ENCODE measurements around the gene POLDIP2.

The POLDIP2 gene

GRCh38 chr17:28325211-28325610 is 32.1 kb downstream of the POLDIP2 start:
- POLR2A ChIA-PET, result no interaction called here
- TF ChIP-seq CTCF (IDR thresholded peaks at IDR 0.05; ENCODE audit: control extremely low read depth, extremely low read depth, low read depth, missing control alignments), result no peak
- CTCF ChIA-PET, result interaction anchor here (1.1 to 1.5 kb wide), 5 partner anchors 10 to 32 kb away, joined by 3 to 4 read pairs (median 3); partner anchors contain the start of genes IFT20, POLDIP2 and TNFAIP1
- no peak for DNase-seq (ENCODE audit: extremely low spot score)

- DNase-seq (ENCODE audit: extremely low spot score), result no peak
- TF ChIP-seq CTCF (IDR thresholded peaks at IDR 0.05; ENCODE audit: control extremely low read depth, extremely low read depth, low read depth, missing control alignments), result no peak
- ChIA-PET POLR2A (no interaction called here), CTCF (interaction anchor here (1.4 to 1.5 kb wide), 2 partner anchors 14 to 23 kb away, joined by 3 read pairs; no protein-coding TSS in a partner anchor)
Measured at GRCh38 chr17:28324781-28325180, 32.5 kb downstream of the POLDIP2 start.

GRCh38 chr17:28324267-28324745 is 33.0 kb downstream of the POLDIP2 start:
- POLR2A ChIA-PET, result no interaction called here
- CTCF ChIA-PET, result no interaction called here
- no peak for TF ChIP-seq CTCF (IDR thresholded peaks at IDR 0.05; ENCODE audit: control extremely low read depth, extremely low read depth, low read depth, missing control alignments)
- DNase-seq (ENCODE audit: extremely low spot score), result no peak

- no peak for DNase-seq (ENCODE audit: extremely low spot score)
- ChIA-PET CTCF (interaction anchor here (1.1 to 3.5 kb wide), 6 partner anchors 9 to 427 kb away, joined by 3 to 16 read pairs (median 5); partner anchors contain the start of genes IFT20, LYRM9 and TNFAIP1), POLR2A (no interaction called here)
- no peak for TF ChIP-seq CTCF (IDR thresholded peaks at IDR 0.05; ENCODE audit: control extremely low read depth, extremely low read depth, low read depth, missing control alignments)
Measured at GRCh38 chr17:28320215-28321061, 36.9 kb downstream of the POLDIP2 start.

- no peak for DNase-seq (ENCODE audit: extremely low spot score)
- ChIA-PET CTCF (interaction anchor here (1.2 to 3.5 kb wide), 5 partner anchors 10 to 426 kb away, joined by 3 to 16 read pairs (median 7); partner anchors contain the start of genes IFT20, LYRM9 and TNFAIP1), POLR2A (no interaction called here)
- TF ChIP-seq CTCF (IDR thresholded peaks at IDR 0.05; ENCODE audit: control extremely low read depth, extremely low read depth, low read depth, missing control alignments), result no peak
Measured at GRCh38 chr17:28319598-28319935, 37.8 kb downstream of the POLDIP2 start.

- DNase-seq (ENCODE audit: extremely low spot score), result peak; percentile 98
- CTCF ChIA-PET, result interaction anchor here (0.7 to 3.5 kb wide), 7 partner anchors 9 to 426 kb away, joined by 3 to 16 read pairs (median 5); partner anchors contain the start of genes IFT20, LYRM9 and TNFAIP1
- POLR2A ChIA-PET, result interaction anchor here (1.5 kb wide), 1 partner anchor 16 kb away, joined by 4 read pairs; the partner anchor contains the start of genes IFT20 and TNFAIP1
- no peak for TF ChIP-seq CTCF (IDR thresholded peaks at IDR 0.05; ENCODE audit: control extremely low read depth, extremely low read depth, low read depth, missing control alignments)
Measured at GRCh38 chr17:28318759-28319597, 38.3 kb downstream of the POLDIP2 start, which contains the start of gene TMEM97. Gene TMEM97, plus strand, starts transcription at chr17:28319200. Its CDS starts 40 bp downstream, at chr17:28319240.
